ENCODE data around the gene PIP4K2C. TPM values are rescaled to one million over a fixed set of nuclear protein-coding genes. Genes with fewer than 3 reads are reported as not detected.

Gene PIP4K2C
- total and polyA plus RNA-seq, 4 experiments from 2014 or later = 30.4 to 45.0 (median 34.2) TPM

GRCh38 chr12:57628280-57629191 is 37.5 kb downstream of the PIP4K2C start:
- Mint-ChIP-seq H3K4me1 (peaks cover 10 to 24% (median 13%) of the 10 kb centered on the region in 4 donors), H3K4me3 (peak overlapping the region in 1 of 8 donors; percentile 60), H3K9me3 (no peaks in the 10 kb centered on the region), H3K36me3 (no peaks in the 10 kb centered on the region), H3K27ac (no peak overlapping the region), H3K27me3 (peaks cover 63 to 71% of the 10 kb centered on the region in 2 donors)
- Histone ChIP-seq H3K27ac (ENCODE audit: low read depth, low read length) (no peak overlapping the region), H3K4me3 (ENCODE audit: low read length in 2 of 2) (no peak overlapping the region), H3K36me3 (ENCODE audit: insufficient read depth, low read length) (no peaks in the 10 kb centered on the region), H3K9me3 (ENCODE audit: control insufficient read depth in 1 of 2, low read length in 2 of 2) (no peaks in the 10 kb centered on the region), H3K4me1 (ENCODE audit: insufficient read depth, low read length) (peaks cover 18% of the 10 kb centered on the region), H3K27me3 (ENCODE audit: insufficient read depth, low read length) (peaks cover 59% of the 10 kb centered on the region)
- intact Hi-C loops (cut with micrococcal nuclease) = no loop called here
- no peak for DNase-seq
- ChIA-PET CTCF (ENCODE audit: partially characterized antibody) (interaction anchor here (1.0 to 10.7 kb wide), 4 partner anchors 9 to 46 kb away, joined by 3 to 124 read pairs (median 4); no protein-coding TSS in a partner anchor), POLR2A (ENCODE audit: partially characterized antibody) (no interaction called here)

DNA sequence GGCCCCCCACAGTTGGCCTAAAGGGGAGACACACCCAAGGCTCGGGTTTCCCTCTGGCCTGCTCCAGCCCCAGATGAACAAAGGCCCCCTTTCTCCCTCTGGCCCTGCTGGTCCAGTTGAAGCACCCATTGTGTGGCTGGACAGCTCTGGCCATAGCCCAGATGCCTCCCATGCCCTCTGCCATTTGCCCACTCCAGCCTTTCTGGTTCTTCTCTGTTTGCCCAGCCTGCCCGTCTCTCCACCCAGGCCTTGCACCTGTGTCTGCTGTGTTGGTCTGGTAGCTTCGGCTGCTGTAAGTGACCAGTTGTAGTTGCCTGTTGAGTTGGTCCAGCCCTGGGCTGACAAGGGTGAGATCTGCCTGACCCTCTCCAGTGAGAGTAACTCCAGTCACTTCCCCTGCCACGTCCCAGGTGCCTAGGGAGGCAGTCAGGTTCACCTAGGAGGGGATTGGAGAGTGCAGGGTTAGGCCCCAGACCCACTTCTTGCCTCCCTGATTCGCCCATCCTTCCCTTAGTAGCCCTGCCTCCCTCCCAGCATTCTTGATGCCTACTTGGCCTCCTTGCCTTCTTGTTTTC is 39.0 kb downstream of the PIP4K2C start:
- DNase-seq = no peak
- intact Hi-C loops (cut with micrococcal nuclease) = no loop called here
- ChIA-PET CTCF (ENCODE audit: partially characterized antibody) (interaction anchor here (0.9 to 10.7 kb wide), 3 partner anchors 9 to 47 kb away, joined by 3 to 124 read pairs (median 29); partner anchors contain the start of gene PIP4K2C), POLR2A (ENCODE audit: partially characterized antibody) (no interaction called here)
- no peaks in the 10 kb centered on the region for H3K9me3 ChIP-seq (ENCODE audit: control insufficient read depth in 1 of 2, low read length in 2 of 2)
- Mint-ChIP-seq H3K36me3 (no peaks in the 10 kb centered on the region), H3K4me1 (peaks cover 10 to 25% (median 13%) of the 10 kb centered on the region in 4 donors), H3K4me3 (no peak overlapping the region), H3K27ac (no peak overlapping the region), H3K27me3 (peaks cover 53 to 63% of the 10 kb centered on the region in 2 donors), H3K9me3 (no peaks in the 10 kb centered on the region)
- H3K27me3 ChIP-seq (ENCODE audit: insufficient read depth, low read length) = peaks cover 49% of the 10 kb centered on the region
- H3K4me3 ChIP-seq (ENCODE audit: low read length in 2 of 2) = no peak overlapping the region
- H3K4me1 ChIP-seq (ENCODE audit: insufficient read depth, low read length) = peaks cover 18% of the 10 kb centered on the region
- H3K36me3 ChIP-seq (ENCODE audit: insufficient read depth, low read length) = no peaks in the 10 kb centered on the region
- H3K27ac ChIP-seq (ENCODE audit: low read depth, low read length) = no peak overlapping the region

GRCh38 chr12:57630891-57631433 is 40.0 kb downstream of the PIP4K2C start:
- intact Hi-C loops (cut with micrococcal nuclease) = no loop called here
- H3K27me3 ChIP-seq (ENCODE audit: insufficient read depth, low read length) = peaks cover 40% of the 10 kb centered on the region
- H3K36me3 Mint-ChIP-seq = no peaks in the 10 kb centered on the region
- no peak for DNase-seq
- H3K27me3 Mint-ChIP-seq = peaks cover 47 to 55% of the 10 kb centered on the region in 2 donors
- no peaks in the 10 kb centered on the region for H3K36me3 ChIP-seq (ENCODE audit: insufficient read depth, low read length)
- no peaks in the 10 kb centered on the region for H3K9me3 Mint-ChIP-seq
- ChIA-PET POLR2A (ENCODE audit: partially characterized antibody) (interaction anchor here (0.6 kb wide), 1 partner anchor 11 kb away, joined by 3 read pairs; no protein-coding TSS in a partner anchor), CTCF (ENCODE audit: partially characterized antibody) (interaction anchor here (0.9 to 10.7 kb wide), 3 partner anchors 10 to 48 kb away, joined by 3 to 124 read pairs (median 29); partner anchors contain the start of gene PIP4K2C)
- H3K4me1 Mint-ChIP-seq = peaks cover 10 to 24% (median 13%) of the 10 kb centered on the region in 4 donors
- H3K27ac ChIP-seq (ENCODE audit: low read depth, low read length) = no peak overlapping the region
- H3K9me3 ChIP-seq (ENCODE audit: control insufficient read depth in 1 of 2, low read length in 2 of 2) = no peaks in the 10 kb centered on the region
- H3K27ac Mint-ChIP-seq = no peak overlapping the region
- peaks cover 18% of the 10 kb centered on the region for H3K4me1 ChIP-seq (ENCODE audit: insufficient read depth, low read length)
- H3K4me3 Mint-ChIP-seq = peak overlapping the region in 1 of 8 donors; percentile 28
- no peak overlapping the region for H3K4me3 ChIP-seq (ENCODE audit: low read length in 2 of 2)

DNA sequence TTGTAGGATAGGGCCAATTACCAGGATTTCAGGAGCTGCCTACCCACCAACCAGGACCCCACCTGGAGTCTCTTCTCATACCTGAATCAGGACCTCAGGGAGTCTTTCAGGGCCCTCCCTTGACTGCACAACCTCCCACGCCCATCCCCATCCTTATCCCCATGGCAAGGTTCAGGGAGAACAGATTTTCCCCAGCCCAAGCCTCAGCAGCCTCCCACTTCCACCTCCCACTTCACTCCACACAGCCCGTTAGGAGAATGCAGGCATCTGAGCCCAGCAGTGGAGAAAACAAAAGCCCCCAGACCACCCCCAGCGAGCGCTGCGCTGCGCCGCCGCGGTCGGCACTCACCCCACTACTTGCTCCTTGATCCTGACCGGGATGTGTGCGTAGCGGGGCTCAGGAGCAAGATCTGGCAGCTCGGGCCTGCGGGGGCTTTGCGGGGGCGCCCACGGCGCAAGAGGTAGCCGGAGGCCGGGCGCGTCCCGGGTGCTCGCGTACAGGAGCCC is 40.6 kb downstream of the PIP4K2C start:
- peaks cover 18% of the 10 kb centered on the region for H3K4me1 ChIP-seq (ENCODE audit: insufficient read depth, low read length)
- H3K4me3 ChIP-seq (ENCODE audit: low read length in 2 of 2) = no peak overlapping the region
- Mint-ChIP-seq H3K27me3 (peaks cover 41 to 53% of the 10 kb centered on the region in 2 donors), H3K4me1 (peaks cover 10 to 19% (median 13%) of the 10 kb centered on the region in 4 donors), H3K4me3 (peak overlapping the region in 7 of 8 donors; percentile 27 to 57 (median 51)), H3K9me3 (no peaks in the 10 kb centered on the region), H3K27ac (no peak overlapping the region), H3K36me3 (no peaks in the 10 kb centered on the region)
- ChIA-PET POLR2A (ENCODE audit: partially characterized antibody) (no interaction called here), CTCF (ENCODE audit: partially characterized antibody) (interaction anchor here (1.6 to 10.7 kb wide), 3 partner anchors 10 to 49 kb away, joined by 4 to 124 read pairs (median 29); no protein-coding TSS in a partner anchor)
- DNase-seq = no peak
- no peak overlapping the region for H3K27ac ChIP-seq (ENCODE audit: low read depth, low read length)
- H3K9me3 ChIP-seq (ENCODE audit: control insufficient read depth in 1 of 2, low read length in 2 of 2) = no peaks in the 10 kb centered on the region
- H3K36me3 ChIP-seq (ENCODE audit: insufficient read depth, low read length) = no peaks in the 10 kb centered on the region
- intact Hi-C loops (cut with micrococcal nuclease) = no loop called here
- H3K27me3 ChIP-seq (ENCODE audit: insufficient read depth, low read length) = peaks cover 33% of the 10 kb centered on the region

DNA sequence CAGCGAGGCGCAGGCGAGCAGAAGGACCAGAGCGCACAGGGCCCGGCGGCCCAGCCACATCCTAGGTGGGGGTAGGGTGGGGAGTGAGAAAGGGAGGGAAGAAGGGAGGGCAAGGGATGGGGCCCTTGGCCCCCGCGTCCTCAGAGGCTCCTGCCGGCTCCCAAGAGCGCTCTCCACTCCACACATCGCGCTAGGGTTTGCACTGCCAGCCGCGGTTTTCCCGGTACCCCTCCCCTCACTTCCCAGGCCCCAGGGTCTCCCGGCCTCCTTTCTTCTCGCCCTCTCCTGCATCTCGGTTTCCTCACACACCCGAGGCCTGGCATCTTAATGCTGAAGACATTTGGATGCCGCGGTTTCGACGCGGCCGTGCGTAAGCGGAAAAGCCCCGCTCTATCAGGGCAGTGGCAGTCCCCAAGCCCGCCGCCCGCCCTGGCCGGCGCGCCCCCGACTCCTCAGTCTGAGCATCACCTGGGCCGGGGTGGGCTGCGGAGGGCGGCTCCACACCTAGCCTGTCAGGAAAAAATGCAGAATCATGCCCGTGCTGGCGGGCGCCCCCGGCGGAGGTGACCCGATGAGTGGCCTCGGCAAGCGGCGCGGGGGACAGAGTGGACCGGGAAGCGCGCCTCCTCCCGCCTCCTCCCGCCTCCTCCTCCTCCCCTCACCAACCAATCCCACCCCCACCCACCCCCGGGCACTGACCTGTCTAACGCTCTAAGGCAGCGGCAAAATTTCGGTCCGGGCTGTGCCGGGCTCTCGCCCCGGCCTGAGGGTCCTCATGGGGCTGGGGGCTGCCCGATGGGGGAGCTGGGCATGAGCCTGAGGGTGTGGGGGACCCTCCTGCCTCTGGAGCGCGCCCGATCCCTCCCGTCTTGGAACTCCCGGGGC is 41.3 kb downstream of the PIP4K2C start:
- H3K36me3 ChIP-seq (ENCODE audit: insufficient read depth, low read length) = no peaks in the 10 kb centered on the region
- Mint-ChIP-seq H3K4me1 (peaks cover 7 to 13% (median 9%) of the 10 kb centered on the region in 4 donors), H3K4me3 (peak overlapping the region; percentile 27 to 85 (median 65)), H3K36me3 (no peaks in the 10 kb centered on the region), H3K27ac (no peak overlapping the region), H3K9me3 (no peaks in the 10 kb centered on the region), H3K27me3 (peaks cover 35 to 48% of the 10 kb centered on the region in 2 donors)
- peak overlapping the region in 1 of 2 donors; percentile 45 for H3K4me3 ChIP-seq (ENCODE audit: low read length in 2 of 2)
- CTCF ChIA-PET (ENCODE audit: partially characterized antibody) = interaction anchor here (1.0 to 10.7 kb wide), 15 partner anchors 8 to 176 kb away, joined by 3 to 124 read pairs (median 5); partner anchors contain the start of gene ARHGEF25
- peak in 1 of 5 donors; percentile 22 for DNase-seq
- POLR2A ChIA-PET (ENCODE audit: partially characterized antibody) = interaction anchor here (0.7 to 1.6 kb wide), 3 partner anchors 13 to 173 kb away, joined by 3 to 9 read pairs (median 5); partner anchors contain the start of gene GLI1
- intact Hi-C loops (cut with micrococcal nuclease) = no loop called here
- no peaks in the 10 kb centered on the region for H3K9me3 ChIP-seq (ENCODE audit: control insufficient read depth in 1 of 2, low read length in 2 of 2)
- no peak overlapping the region for H3K27ac ChIP-seq (ENCODE audit: low read depth, low read length)
- H3K27me3 ChIP-seq (ENCODE audit: insufficient read depth, low read length) = peaks cover 28% of the 10 kb centered on the region
- H3K4me1 ChIP-seq (ENCODE audit: insufficient read depth, low read length) = peaks cover 18% of the 10 kb centered on the region

All from CD4-positive, alpha-beta memory T cell (primary cell).